22Rv1 (cell line): ENCODE results near the gene GUK1.

Experiments used
- CTCF ChIP-seq: fragments of 450-650 bp; IDR thresholded peaks from 2 replicates; pipeline ENCODE4 v1.5.1; 2017; ENCODE audit warnings: mild to moderate bottlenecking
- ZFX ChIP-seq: fragments of 450-650 bp; IDR thresholded peaks from 2 replicates; pipeline ENCODE4 v1.6.1; 2017; ENCODE audit warnings: antibody characterized with exemption, borderline replicate concordance

GRCh38 chr1:228177183-228177475 lies 37.0 kb downstream of the GUK1 start:
- TF ChIP-seq CTCF: no peak
- TF ChIP-seq ZFX: no peak
